ENCODE results near the gene TOX4. TPM values are rescaled to one million over a fixed set of nuclear protein-coding genes. Genes with fewer than 3 reads are reported as not detected.

TOX4 gene
- total and polyA plus RNA-seq, 2 of the 4 experiments (the other 2 are of a cell fraction), result 26.7 to 56.6 TPM

GRCh38 chr14:21518725-21519124 is 41.7 kb downstream of the TOX4 start:
- Histone ChIP-seq H3K9me3 (ENCODE audit: control insufficient read depth, insufficient read depth, low read length) (no peaks in the 10 kb centered on the region), H3K36me3 (ENCODE audit: control insufficient read depth, insufficient read depth, low read length) (peaks cover 4% of the 10 kb centered on the region; the same call in 1 of the 2 replicates), H3K4me3 (ENCODE audit: insufficient read depth, low read depth, low read length) (no peak overlapping the region), H3K23ac (ENCODE audit: low read depth, low read length) (no peak overlapping the region), H3K4me2 (ENCODE audit: low read depth, low read length) (no peak overlapping the region), H4K8ac (ENCODE audit: low read depth in 2 of 2, low read length in 2 of 2) (no peak overlapping the region), H2BK5ac (ENCODE audit: low read depth, low read length, poor library complexity, severe bottlenecking) (no peak overlapping the region), H3K9ac (ENCODE audit: low read depth, low read length) (no peak overlapping the region), H2AFZ (replicated peaks; ENCODE audit: low read length, poor library complexity) (no peak overlapping the region), H3K79me1 (ENCODE audit: low read depth in 1 of 2, low read length in 2 of 2) (no peaks in the 10 kb centered on the region), H2BK15ac (ENCODE audit: low read depth, low read length) (no peak overlapping the region), H2BK120ac (ENCODE audit: low read depth, low read length) (no peak overlapping the region), H3K9me1 (ENCODE audit: insufficient read depth, low read length) (no peaks in the 10 kb centered on the region), H3K4me1 (ENCODE audit: control insufficient read depth, insufficient read depth, low read length) (peaks cover 2% of the 10 kb centered on the region; the same call in 1 of the 2 replicates), H2AK5ac (ENCODE audit: low read depth, low read length) (no peak overlapping the region), H3K14ac (replicated peaks; ENCODE audit: low read depth, low read length) (no peak overlapping the region), H2BK20ac (ENCODE audit: low read depth, low read length) (no peak overlapping the region), H3K27ac (ENCODE audit: insufficient read depth, low read length) (no peak overlapping the region), H2AK9ac (replicated peaks; ENCODE audit: low read depth, low read length, poor library complexity) (no peak overlapping the region), H3K18ac (ENCODE audit: low read depth, low read length) (no peak overlapping the region), H3K56ac (ENCODE audit: extremely low read depth, insufficient read depth, low read length) (no peak overlapping the region), H4K20me1 (ENCODE audit: insufficient read depth, low read length) (no peaks in the 10 kb centered on the region; the same call in 1 of the 2 replicates), H4K5ac (ENCODE audit: low read depth, low read length) (no peak overlapping the region), H3K27me3 (ENCODE audit: control insufficient read depth, insufficient read depth, low read length) (no peaks in the 10 kb centered on the region), H3K4ac (ENCODE audit: low read depth, low read length) (no peak overlapping the region), H4K91ac (ENCODE audit: insufficient read depth, low read depth, low read length) (no peak overlapping the region)
- dilution Hi-C loops (cut with HindIII; ENCODE audit: low sequenced_read_pairs, unreplicated experiment) (no loop called here), in situ Hi-C loops (cut with MboI; ENCODE audit: low sequenced_read_pairs) (no loop called here), intact Hi-C loops (cut with micrococcal nuclease) (no loop called here)
- POLR2A ChIA-PET (ENCODE audit: unreplicated experiment), result no interaction called here
- no peak for DNase-seq
- CTCF ChIA-PET, result interaction anchor here (0.6 to 1.2 kb wide), 2 partner anchors 11 to 15 kb away, joined by 3 read pairs; no protein-coding TSS in a partner anchor
- no peak for TF ChIP-seq MXI1 (IDR thresholded peaks at IDR 0.05; ENCODE audit: borderline replicate concordance, low read depth, low read length)
- TF ChIP-seq MAFK (IDR thresholded peaks at IDR 0.05; ENCODE audit: low read depth, low read length), result no peak
- TF ChIP-seq CHD1 (IDR thresholded peaks at IDR 0.05; ENCODE audit: low read depth, low read length), result no peak
- TF ChIP-seq FOS (IDR thresholded peaks at IDR 0.05; ENCODE audit: low read depth, low read length), result no peak
- no peak for TF ChIP-seq POLR2A (IDR thresholded peaks at IDR 0.05; ENCODE audit: low read depth, low read length)
- TF ChIP-seq CEBPB (IDR thresholded peaks at IDR 0.05; ENCODE audit: low read depth, low read length), result no peak
- TF ChIP-seq MAZ (IDR thresholded peaks at IDR 0.05; ENCODE audit: borderline replicate concordance, low read depth, low read length), result no peak
- TF ChIP-seq RCOR1 (IDR thresholded peaks at IDR 0.05; ENCODE audit: insufficient replicate concordance, low read length), result no peak
- no peak for TF ChIP-seq ELK1 (IDR thresholded peaks at IDR 0.05; ENCODE audit: borderline replicate concordance, low read depth, low read length)
- TF ChIP-seq RAD21 (IDR thresholded peaks at IDR 0.05; ENCODE audit: low read length), result no peak
- no peak for TF ChIP-seq USF2 (IDR thresholded peaks at IDR 0.05; ENCODE audit: low read depth, low read length)
- WGBS, 2 experiments (ENCODE audit: extremely low coverage in 2 of 2, insufficient read length in 1 of 2), result no CpG with 5 or more reads among the region's 2 CpGs
- no peak for ATAC-seq (ENCODE audit: low read depth)
- BruUV-seq (replicated peaks), result no TSS peak

All from IMR-90 (cell line).